ENCODE results near the gene FCN1. TPM values are rescaled to one million over a fixed set of nuclear protein-coding genes. Genes with fewer than 3 reads are reported as not detected.

The FCN1 gene
- total and polyA plus RNA-seq, 3 donors from 2014 or later = 0.19 to 8.0 TPM; not detected in 1

- intact Hi-C loops (cut with DNase I; ENCODE audit: low total_unique reads) = no loop called here
- H3K4me3 ChIP-seq = no peak overlapping the region
- peaks cover 22% of the 10 kb centered on the region for H3K4me1 ChIP-seq
- no peaks in the 10 kb centered on the region for H3K9me3 ChIP-seq
- peak overlapping the region in 1 of 2 donors; percentile 60 for H3K27ac ChIP-seq
- 43 to 60% methylated on average over 14 of the region's 14 CpGs for WGBS, 2 donors
- H3K27me3 ChIP-seq = no peaks in the 10 kb centered on the region
- no peak for TF ChIP-seq POLR2A (IDR thresholded peaks at IDR 0.05)
- no peak for TF ChIP-seq CTCF (IDR thresholded peaks at IDR 0.05)
- H3K36me3 ChIP-seq (ENCODE audit: low read depth, missing control alignments) = no peaks in the 10 kb centered on the region
- no peak for DNase-seq
Observed at GRCh38 chr9:134896834-134897583, 20.7 kb downstream of the FCN1 start.

- Histone ChIP-seq H3K4me3 (no peak overlapping the region), H3K27ac (peak overlapping the region in 1 of 2 donors; percentile 60), H3K4me1 (peaks cover 22% of the 10 kb centered on the region), H3K36me3 (ENCODE audit: low read depth, missing control alignments) (no peaks in the 10 kb centered on the region), H3K9me3 (no peaks in the 10 kb centered on the region), H3K27me3 (no peaks in the 10 kb centered on the region)
- intact Hi-C loops (cut with DNase I; ENCODE audit: low total_unique reads) = no loop called here
- peak; percentile 82 for DNase-seq
- TF ChIP-seq POLR2A (IDR thresholded peaks at IDR 0.05) = no peak
- no peak for TF ChIP-seq CTCF (IDR thresholded peaks at IDR 0.05)
- WGBS, 2 donors = 35 to 40% methylated on average over 14 of the region's 14 CpGs
Observed at GRCh38 chr9:134895908-134896833, 21.5 kb downstream of the FCN1 start.

GRCh38 chr9:134895567-134895907 lies 22.2 kb downstream of the FCN1 start:
- no peaks in the 10 kb centered on the region for H3K27me3 ChIP-seq
- WGBS, 2 donors = 54% methylated on average over 2 of the region's 2 CpGs
- H3K9me3 ChIP-seq = no peaks in the 10 kb centered on the region
- no peaks in the 10 kb centered on the region for H3K36me3 ChIP-seq (ENCODE audit: low read depth, missing control alignments)
- peak overlapping the region in 1 of 2 donors; percentile 3 for H3K27ac ChIP-seq
- intact Hi-C loops (cut with DNase I; ENCODE audit: low total_unique reads) = no loop called here
- H3K4me3 ChIP-seq = no peak overlapping the region
- peaks cover 22% of the 10 kb centered on the region for H3K4me1 ChIP-seq
- DNase-seq = no peak
- TF ChIP-seq CTCF (IDR thresholded peaks at IDR 0.05) (no peak), POLR2A (IDR thresholded peaks at IDR 0.05) (no peak)

- WGBS, 2 donors = 55% methylated on average over 3 of the region's 3 CpGs
- DNase-seq = peak; percentile 67
- H3K9me3 ChIP-seq = no peaks in the 10 kb centered on the region
- peak overlapping the region in 1 of 2 donors; percentile 3 for H3K27ac ChIP-seq
- no peaks in the 10 kb centered on the region for H3K27me3 ChIP-seq
- peaks cover 22% of the 10 kb centered on the region for H3K4me1 ChIP-seq
- intact Hi-C loops (cut with DNase I; ENCODE audit: low total_unique reads) = no loop called here
- TF ChIP-seq POLR2A (IDR thresholded peaks at IDR 0.05) (no peak), CTCF (IDR thresholded peaks at IDR 0.05) (no peak)
- no peak overlapping the region for H3K4me3 ChIP-seq
- no peaks in the 10 kb centered on the region for H3K36me3 ChIP-seq (ENCODE audit: low read depth, missing control alignments)
Observed at GRCh38 chr9:134895097-134895496, 22.6 kb downstream of the FCN1 start.

Measured in testis (tissue), 3 donors.